NCI-H2196 (cell line): ENCODE measurements around the gene LIMS1.
"Not testable (repeated sequence)": the region's sequence is repeated elsewhere in the genome, so short reads cannot be mapped to it uniquely, and the experiment has no call there.

ENCODE experiments used
- DNase-seq: peaks from one replicate; lab custom pipeline; 2025; ENCODE audit not compliant: unreplicated experiment; lab: John Stamatoyannopoulos, UW

The LIMS1 gene

GRCh38 chr2:108632332-108633160 is 98.3 kb downstream of the LIMS1 start:
- DNase-seq, result peak; percentile 24

- DNase-seq, result peak; percentile 23
Measured at GRCh38 chr2:108633409-108633808, 99.1 kb downstream of the LIMS1 start.

- DNase-seq, result no peak
Measured at GRCh38 chr2:108634011-108634410, 99.7 kb downstream of the LIMS1 start.

- DNase-seq, result no peak
Measured at GRCh38 chr2:108634576-108635160, 100.4 kb downstream of the LIMS1 start.

GRCh38 chr2:108635630-108636354 is 101.5 kb downstream of the LIMS1 start:
- no peak for DNase-seq

- DNase-seq, result no peak
Measured at GRCh38 chr2:108637304-108637669, 103.0 kb downstream of the LIMS1 start.

GRCh38 chr2:108640731-108641130 is 106.5 kb downstream of the LIMS1 start:
- no peak for DNase-seq

- no peak for DNase-seq
Measured at GRCh38 chr2:108641756-108642155, 107.5 kb downstream of the LIMS1 start.

- no peak for DNase-seq
Measured at GRCh38 chr2:108643261-108643849, 109.1 kb downstream of the LIMS1 start.

- not testable (repeated sequence) for DNase-seq
Measured at GRCh38 chr2:108643862-108644261, 109.6 kb downstream of the LIMS1 start.

- DNase-seq, result not testable (repeated sequence)
Measured at GRCh38 chr2:108644446-108644845, 110.2 kb downstream of the LIMS1 start.

GRCh38 chr2:108648796-108649195 is 114.5 kb downstream of the LIMS1 start:
- DNase-seq, result not testable (repeated sequence)

- DNase-seq, result not testable (repeated sequence)
Measured at GRCh38 chr2:108650465-108650864, 116.2 kb downstream of the LIMS1 start.

GRCh38 chr2:108651468-108651867 is 117.2 kb downstream of the LIMS1 start:
- DNase-seq, result not testable (repeated sequence)

- not testable (repeated sequence) for DNase-seq
Measured at GRCh38 chr2:108652187-108652931, 118.1 kb downstream of the LIMS1 start.

GRCh38 chr2:108653425-108653824 is 119.2 kb downstream of the LIMS1 start:
- DNase-seq, result not testable (repeated sequence)

- DNase-seq, result not testable (repeated sequence)
Measured at GRCh38 chr2:108653849-108654248, 119.6 kb downstream of the LIMS1 start.

- not testable (repeated sequence) for DNase-seq
Measured at GRCh38 chr2:108654521-108655125, 120.4 kb downstream of the LIMS1 start.

GRCh38 chr2:108655270-108655669 is 121.0 kb downstream of the LIMS1 start:
- not testable (repeated sequence) for DNase-seq

- not testable (repeated sequence) for DNase-seq
Measured at GRCh38 chr2:108656282-108656681, 122.0 kb downstream of the LIMS1 start.
